B cell (primary cell): ENCODE measurements around the gene ZNF423. TPM values are rescaled to one million over a fixed set of nuclear protein-coding genes. Genes with fewer than 3 reads are reported as not detected.

Experiments used
- ATAC-seq: fragments of 200-7000 bp; cut with Tn5 transposase; one replicate; pipeline ENCODE4 v1.10.0; 2021; ENCODE audit warnings: low read depth, mild to moderate bottlenecking, moderate number of reproducible peaks, moderate library complexity
- CTCF ChIA-PET: fragments of 350-600 bp; sonication (Branson Sonifier 250); formaldehyde crosslinking; loops from one replicate; lab custom pipeline; 2021; ENCODE audit warnings: antibody characterized with exemption, inconsistent platforms; lab: Charles Lee
- POLR2A ChIA-PET: fragments of 350-600 bp; sonication (Branson Sonifier 250); formaldehyde crosslinking; loops from one replicate; lab custom pipeline; 2021; ENCODE audit warnings: antibody characterized with exemption; lab: Charles Lee
- DNase-seq: peaks from one replicate; pipeline ENCODE4 v3.0.0; 2013
- H2AFZ ChIP-seq: 2 replicates; pipeline ENCODE4 v1.6.1; 2012; ENCODE audit warnings: mild to moderate bottlenecking, low read depth, low read length; ENCODE audit not compliant: insufficient read depth, poor library complexity, severe bottlenecking
- H3K27ac ChIP-seq, 2 donors: 1 replicate in 1 of 2; 2 replicates in 1 of 2; pipeline ENCODE4 v1.5.1; 2012 to 2013; ENCODE audit warnings: low read length in 2 of 2, mild to moderate bottlenecking in 2 of 2, moderate library complexity in 1 of 2
- H3K27me3 ChIP-seq, 4 experiments: fragments of 200-600 bp in 1 of 4; sonication (generic) in 1 of 4; replicated peaks in 1 of 4; 1 replicate in 2 of 4; 2 replicates in 2 of 4; pipeline versions ENCODE4 v1.6.1 to v1.7.0; 2013 to 2016; ENCODE audit warnings: low read length in 3 of 4, mild to moderate bottlenecking in 2 of 4, mixed read lengths in 1 of 4, moderate library complexity in 1 of 4; ENCODE audit not compliant: insufficient read depth in 4 of 4, control insufficient read depth in 3 of 4; ENCODE audit errors: control extremely low read depth in 1 of 4
- H3K36me3 ChIP-seq, 2 experiments: replicated peaks in 1 of 2; 1 replicate in 1 of 2; 2 replicates in 1 of 2; pipeline versions ENCODE4 v1.6.1 to v1.7.1; 2013; ENCODE audit warnings: low read length in 1 of 2; ENCODE audit not compliant: insufficient read depth in 2 of 2, control insufficient read depth in 1 of 2; ENCODE audit errors: control extremely low read depth in 1 of 2, extremely low read depth in 1 of 2
- H3K4me1 ChIP-seq, 2 donors: fragments of 200-600 bp in 1 of 2; sonication (generic) in 1 of 2; 1 replicate in 1 of 2; 2 replicates in 1 of 2; pipeline versions ENCODE4 v1.5.1 to v1.6.1; 2013 to 2017; ENCODE audit warnings: low read length in 2 of 2; ENCODE audit not compliant: control insufficient read depth in 2 of 2, insufficient read depth in 2 of 2
- H3K4me2 ChIP-seq: replicated peaks from 2 replicates; pipeline ENCODE3; 2012; ENCODE audit warnings: mild to moderate bottlenecking, low read depth, low read length; ENCODE audit not compliant: poor library complexity, severe bottlenecking
- H3K4me3 ChIP-seq, 5 experiments: fragments of 200-600 bp in 1 of 5; sonication (generic) in 1 of 5; 1 replicate in 3 of 5; 2 replicates in 2 of 5; pipeline versions ENCODE4 v1.5.1 to v1.7.0; 2011 to 2016; ENCODE audit warnings: low read length in 4 of 5, mild to moderate bottlenecking in 4 of 5, low read depth in 2 of 5, control low read depth in 1 of 5, moderate library complexity in 1 of 5; ENCODE audit not compliant: insufficient read depth in 1 of 5; ENCODE audit errors: control extremely low read depth in 1 of 5, extremely low read depth in 1 of 5
- H3K79me2 ChIP-seq: fragments of 200-600 bp; sonication (generic); one replicate; pipeline ENCODE4 v1.6.0; 2016; ENCODE audit warnings: low read length; ENCODE audit not compliant: control insufficient read depth, insufficient read depth
- H3K9ac ChIP-seq: fragments of 200-600 bp; sonication (generic); 2 replicates; pipeline ENCODE4 v1.6.1; 2017; ENCODE audit warnings: mild to moderate bottlenecking, low read length, moderate library complexity
- H3K9me3 ChIP-seq, 3 donors: one replicate each; pipeline versions ENCODE4 v1.6.1 to v1.7.1; 2013; ENCODE audit warnings: low read length in 2 of 3; ENCODE audit not compliant: control insufficient read depth in 2 of 3, insufficient read depth in 1 of 3; ENCODE audit errors: control extremely low read depth in 1 of 3
- H4K20me1 ChIP-seq: 2 replicates; pipeline ENCODE4 v1.6.0; 2012; ENCODE audit warnings: mild to moderate bottlenecking, low read length; ENCODE audit not compliant: insufficient read depth, control insufficient read depth, poor library complexity, severe bottlenecking
- H3K27ac Mint-ChIP-seq: one replicate; pipeline ENCODE4 v1.8.0; 2021; ENCODE audit warnings: mixed read lengths
- H3K27me3 Mint-ChIP-seq: one replicate; pipeline ENCODE4 v1.8.0; 2021; ENCODE audit warnings: mixed read lengths
- H3K4me1 Mint-ChIP-seq: one replicate; pipeline ENCODE4 v1.8.0; 2021; ENCODE audit warnings: mixed read lengths
- H3K4me3 Mint-ChIP-seq: one replicate; pipeline ENCODE4 v1.8.0; 2021; ENCODE audit warnings: mixed read lengths
- H3K9me3 Mint-ChIP-seq: one replicate; pipeline ENCODE4 v1.8.0; 2022; ENCODE audit warnings: mixed read lengths; ENCODE audit not compliant: insufficient read depth
- CTCF ChIP-seq: fragments of 200-600 bp; IDR thresholded peaks from one replicate; pipeline ENCODE4 v1.8.0; 2022; ENCODE audit warnings: antibody characterized with exemption, mild to moderate bottlenecking
- EZH2 ChIP-seq: IDR thresholded peaks from 2 replicates; pipeline ENCODE4 v1.6.1; 2012; ENCODE audit warnings: borderline replicate concordance, low read depth, mild to moderate bottlenecking, moderate library complexity, low read length; ENCODE audit not compliant: insufficient read depth, poor library complexity, severe bottlenecking
- WGBS: methylation state at CpG from one replicate; pipeline ENCODE4 v1.1.5; 2013; ENCODE audit warnings: missing lambda C conversion rate; ENCODE audit not compliant: insufficient coverage; 5-methylcytosine and 5-hydroxymethylcytosine counted together
- intact Hi-C: fragments of 100-400 bp; cut with micrococcal nuclease; formaldehyde crosslinking; loops from one replicate; pipeline ENCODE4 v1.10.0; 2022
- polyA plus RNA-seq: library from polyadenylated mRNA; depleted of rRNA; stranded (reverse); fragments of >200 nt; gene quantifications from 2 replicates; pipeline ENCODE4 v1.2.3, GENCODE V29; 2012
- total RNA-seq, 2 donors: library from RNA; stranded (reverse); fragments of 120-200 nt in 1 of 2; gene quantifications; 1 replicate in 1 of 2; 2 replicates in 1 of 2; pipeline versions ENCODE4 v1.2.3 to v1.2.4, GENCODE V29; 2013 to 2022

The ZNF423 gene
- total and polyA plus RNA-seq, 2 donors (not counting 1 experiment from before 2014, with no cell fraction given), result not detected

- Mint-ChIP-seq H3K27ac (no peak overlapping the region), H3K27me3 (peaks cover 16% of the 10 kb centered on the region), H3K4me1 (peaks cover 19% of the 10 kb centered on the region), H3K9me3 (no peaks in the 10 kb centered on the region), H3K4me3 (no peak overlapping the region)
- intact Hi-C loops, result no loop called here
- TF ChIP-seq CTCF (no peak), EZH2 (no peak)
- Histone ChIP-seq H3K4me3 (no peak overlapping the region), H3K4me2 (no peak overlapping the region), H3K4me1 (peaks cover 12 to 28% of the 10 kb centered on the region in 2 donors), H3K9me3 (peaks cover 0 to 16% (median 0%) of the 10 kb centered on the region in 3 donors), H3K27ac (no peak overlapping the region), H2AFZ (no peak overlapping the region), H3K9ac (no peak overlapping the region), H3K27me3 (peaks cover 0 to 37% (median 10%) of the 10 kb centered on the region in 4 experiments), H4K20me1 (no peaks in the 10 kb centered on the region), H3K79me2 (no peaks in the 10 kb centered on the region), H3K36me3 (no peaks in the 10 kb centered on the region)
- ATAC-seq, result no peak
- POLR2A ChIA-PET, result no interaction called here
- WGBS, result 88% methylated on average over 1 of the region's 2 CpGs
- CTCF ChIA-PET, result no interaction called here
- DNase-seq, result no peak
These were observed 4.7 kb upstream of the ZNF423 start for GRCh38 chr16:49860593-49860992.

- Histone ChIP-seq H3K9ac (peak overlapping the region; percentile 45), H3K27me3 (peaks cover 0 to 44% (median 12%) of the 10 kb centered on the region in 4 experiments), H4K20me1 (no peaks in the 10 kb centered on the region), H3K4me2 (peak overlapping the region; percentile 99), H3K79me2 (no peaks in the 10 kb centered on the region), H3K36me3 (no peaks in the 10 kb centered on the region), H3K4me1 (peaks cover 17 to 33% of the 10 kb centered on the region in 2 donors), H2AFZ (peak overlapping the region; percentile 62), H3K9me3 (peaks cover 0 to 16% (median 0%) of the 10 kb centered on the region in 3 donors), H3K27ac (no peak overlapping the region), H3K4me3 (peak overlapping the region in 3 of 5 experiments; percentile 24 to 39 (median 25))
- ChIA-PET CTCF (interaction anchor here (0.7 to 0.8 kb wide), 2 partner anchors 19 to 258 kb away, joined by 3 read pairs; no protein-coding TSS in a partner anchor), POLR2A (no interaction called here)
- Mint-ChIP-seq H3K4me1 (peaks cover 19% of the 10 kb centered on the region), H3K4me3 (peak overlapping the region; percentile 80), H3K9me3 (no peaks in the 10 kb centered on the region), H3K27me3 (peaks cover 17% of the 10 kb centered on the region), H3K27ac (no peak overlapping the region)
- intact Hi-C loops, result no loop called here
- TF ChIP-seq CTCF (no peak), EZH2 (no peak)
- DNase-seq (peak; percentile 22), ATAC-seq (no peak)
- WGBS, result 7% methylated on average over 27 of the region's 30 CpGs
These were observed 3.4 kb upstream of the ZNF423 start for GRCh38 chr16:49859125-49859811.
